A549 treated with Mapracorat at 1 μM for 4 hours (cell line): ENCODE measurements around the gene IL36G. TPM values are rescaled to one million over a fixed set of nuclear protein-coding genes. Genes with fewer than 3 reads are reported as not detected.

ENCODE experiments used
- total RNA-seq: library from RNA; stranded (reverse); fragments of 200-300 nt; extraction: Qiagen RNA extraction; gene quantifications from 5 replicates; pipeline ENCODE4 v1.2.3, GENCODE V29; 2022

IL36G gene
- not detected in 5 replicates for total RNA-seq

DNA sequence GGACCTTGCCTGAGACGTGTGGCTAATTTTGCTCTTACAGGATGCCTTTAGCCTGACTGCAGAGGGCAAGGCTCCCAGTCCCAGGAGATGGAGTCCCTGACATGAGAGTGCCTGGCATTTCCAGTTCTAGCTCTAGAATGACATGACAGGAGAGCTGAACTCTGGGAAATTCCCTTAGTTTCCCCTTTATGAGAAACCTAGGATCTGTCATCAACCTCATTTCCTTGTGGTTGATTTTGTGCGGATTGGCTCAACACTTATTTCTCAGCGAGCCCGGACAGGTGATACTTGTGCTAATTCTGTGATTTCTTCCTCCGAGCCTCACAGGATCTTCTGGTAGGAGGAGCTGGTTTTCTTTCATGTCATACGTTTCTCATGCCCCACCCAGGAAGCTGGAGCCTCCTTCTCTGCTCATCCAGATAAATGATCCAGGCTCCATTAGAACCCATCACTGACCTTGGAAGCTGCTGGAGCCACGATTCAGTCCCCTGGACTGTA, at the start of gene IL36G:
Gene IL36G (plus strand): TSS at position 448 of the 498 bp plus-strand sequence. CDS start 633 bp downstream, outside the sequence.

DNA sequence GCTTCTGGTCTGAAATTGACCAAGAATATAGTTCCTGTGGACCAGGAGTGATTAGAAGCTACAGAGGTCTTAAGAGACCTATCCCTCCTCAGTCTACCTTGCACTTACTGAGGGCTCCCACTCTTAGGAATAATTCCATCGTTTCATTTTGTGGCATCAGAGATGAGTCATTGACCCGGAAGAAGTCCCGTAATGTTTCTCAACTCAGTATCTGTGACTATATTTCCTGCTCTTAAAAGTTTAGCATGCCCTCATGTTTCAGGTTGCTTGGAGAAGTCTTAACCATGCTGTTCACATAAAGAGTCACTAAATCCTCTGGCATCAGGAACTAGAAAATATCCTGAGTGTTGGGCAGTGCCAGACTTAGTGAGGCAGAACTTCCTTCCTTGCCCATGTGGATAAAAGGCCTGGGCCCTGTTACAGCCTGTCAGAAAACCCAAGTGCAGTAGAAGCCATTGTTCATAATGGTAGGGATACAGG, 27.3 kb downstream of the IL36G start, which contains the start of gene IL36A:
Gene IL36A (plus strand): TSS at position 430 of the 480 bp plus-strand sequence. CDS start 413 bp downstream, outside the sequence.

Other genes with a start within 250 kb of the IL36G start
- gene CKAP2L, start 213.4 kb upstream of the IL36G start, total RNA-seq: 12.1 to 16.9 TPM (median 15.1 TPM) in 5 replicates
- gene IL1A, start 193.5 kb upstream of the IL36G start, total RNA-seq: 0.14 to 0.28 TPM (median 0.21 TPM) in 5 replicates
- gene IL1B, start 141.2 kb upstream of the IL36G start, total RNA-seq: 0.13 to 0.17 TPM (median 0.14 TPM) in 4 of 5 replicates, not detected in the other
- gene IL37, start 66.8 kb upstream of the IL36G start, total RNA-seq: not detected in 5 replicates
- gene IL36A, start 27.5 kb downstream of the IL36G start, total RNA-seq: not detected in 5 replicates
- 0.15 to 0.34 TPM (median 0.17 TPM) in 3 of 5 replicates, not detected in the others for gene IL36B, start 74.9 kb downstream of the IL36G start, total RNA-seq
- 0.07 to 0.21 TPM in 2 of 5 replicates, not detected in the others for gene IL36RN, start 81.2 kb downstream of the IL36G start, total RNA-seq
- not detected in 5 replicates for gene IL1F10, start 90.0 kb downstream of the IL36G start, total RNA-seq
- gene IL1RN, start 149.6 kb downstream of the IL36G start, total RNA-seq: 0.13 to 0.53 TPM (median 0.37 TPM) in 5 replicates
- gene PSD4, start 196.0 kb downstream of the IL36G start, total RNA-seq: 10.4 to 14.6 TPM (median 12.8 TPM) in 5 replicates